Right renal cortex interstitium (tissue), 3 donors: ENCODE measurements around the gene PMP22. TPM values are rescaled to one million over a fixed set of nuclear protein-coding genes. Genes with fewer than 3 reads are reported as not detected.

Experiments used
- DNase-seq, 3 donors: peaks; one replicate each; pipeline ENCODE4 v3.0.0-alpha.2; 2013; ENCODE audit warnings: low read depth in 3 of 3, low spot score in 2 of 3
- polyA plus RNA-seq, 3 donors: library from polyadenylated mRNA; unstranded; fragments of 120-200 nt; gene quantifications; one replicate each; pipeline ENCODE4 v1.2.1, GENCODE V29; 2013; ENCODE audit not compliant: insufficient read length in 3 of 3

Gene PMP22
- polyA plus RNA-seq = 10 to 100 TPM; 59.6 to 66.2 (median 60.4) TPM

DNA sequence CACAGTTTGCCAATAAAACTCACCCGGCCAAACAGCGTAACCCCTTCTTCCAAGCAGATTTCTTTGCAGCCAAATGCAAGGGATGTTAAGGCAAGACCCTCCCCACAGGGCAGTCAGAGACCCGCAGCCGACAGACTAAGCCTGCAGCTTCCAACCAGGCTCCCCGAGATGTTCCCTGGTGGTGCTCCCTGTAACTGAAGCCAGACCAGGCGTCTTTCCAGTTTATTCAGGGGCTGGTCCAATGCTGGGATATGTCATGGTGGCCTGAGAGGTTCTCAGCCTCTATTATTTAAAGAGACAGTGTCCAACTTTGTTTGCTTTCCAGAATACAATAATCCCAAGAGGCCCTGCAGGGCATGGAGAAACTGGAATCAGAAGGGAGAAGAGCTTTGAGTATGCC, at the start of gene PMP22:
TSS of gene PMP22 (minus strand) at position 196 of the 400 bp plus-strand sequence. CDS start 4,599 bp downstream, outside the sequence.
- no peak for DNase-seq

DNA sequence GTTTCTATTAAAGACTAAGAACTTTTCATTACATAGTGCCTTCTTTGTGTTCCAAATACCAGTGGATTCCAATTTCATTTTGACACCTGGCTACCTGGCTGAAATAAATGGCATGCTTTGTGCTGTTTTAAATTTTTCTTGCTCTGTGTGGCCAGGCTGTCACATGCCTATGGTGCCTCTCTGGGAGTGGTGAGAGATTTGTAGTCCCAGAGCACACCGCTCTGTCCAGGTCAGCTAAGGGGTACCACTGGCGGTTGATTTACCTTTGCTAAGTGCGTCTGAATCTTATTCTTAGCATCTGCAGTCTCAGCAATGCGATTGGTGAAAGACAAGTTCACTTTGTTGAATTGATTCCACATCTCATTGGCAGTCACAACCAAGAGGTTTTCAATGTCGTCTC, 46.9 kb upstream of the PMP22 start:
- DNase-seq = no peak

DNA sequence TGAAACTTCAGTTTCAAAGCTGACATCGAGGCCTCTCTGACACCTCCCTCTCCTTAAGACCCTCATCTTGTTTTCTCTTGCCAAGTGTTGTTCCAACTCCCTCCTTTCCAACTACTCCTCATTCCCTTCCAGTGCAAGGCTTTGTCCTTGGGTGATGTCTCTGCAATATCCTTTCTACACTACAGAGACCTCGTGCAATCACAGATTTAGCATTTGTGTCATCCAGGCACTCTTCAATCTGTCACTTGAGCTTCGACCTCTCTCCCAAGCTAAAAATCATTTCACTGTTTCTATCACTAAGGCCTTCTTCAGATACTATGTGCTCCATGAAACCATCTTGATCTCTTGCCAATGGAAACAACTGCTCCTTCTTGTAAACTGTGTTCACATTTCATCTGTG, 44.7 kb upstream of the PMP22 start:
- no peak for DNase-seq

DNA sequence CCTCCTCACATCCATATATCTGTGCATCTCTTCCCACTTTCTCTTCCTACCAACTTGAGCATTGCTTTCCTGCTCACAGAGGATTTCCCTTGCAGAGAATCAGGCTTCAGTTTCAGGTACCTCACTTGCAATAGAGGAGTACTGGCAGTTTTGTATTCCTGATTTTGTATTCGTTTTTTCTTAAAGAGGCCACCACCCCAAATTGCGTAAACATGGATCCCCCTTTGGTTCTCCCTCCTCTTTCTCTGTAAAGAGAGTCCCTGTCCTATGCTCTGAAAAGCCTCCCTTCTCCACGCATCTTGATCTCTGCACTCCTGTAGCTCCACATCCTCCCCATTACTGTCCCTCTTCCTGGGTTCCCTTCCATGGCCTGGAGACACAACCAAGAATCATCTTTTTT, 44.1 kb upstream of the PMP22 start:
- DNase-seq = no peak

DNA sequence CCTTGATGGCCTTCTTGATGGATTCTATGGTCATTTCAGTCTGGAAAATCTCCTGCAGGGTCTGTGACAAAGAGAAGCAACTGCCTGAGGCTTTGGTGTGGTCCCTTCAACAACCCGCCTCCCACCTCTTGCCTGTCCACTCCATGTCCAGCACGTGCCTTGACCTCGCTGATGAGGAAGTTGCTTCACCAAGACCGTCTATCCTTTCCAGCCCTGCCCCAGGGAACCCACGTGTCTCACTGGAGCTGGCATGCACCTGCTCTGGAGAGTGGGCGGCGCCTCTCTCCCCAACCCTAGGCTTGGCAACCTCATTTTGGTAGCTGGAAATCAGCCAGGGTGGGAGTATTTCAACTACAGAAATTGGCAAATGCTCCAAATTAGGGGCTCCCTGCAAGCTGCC, 43.6 kb upstream of the PMP22 start:
- no peak for DNase-seq

DNA sequence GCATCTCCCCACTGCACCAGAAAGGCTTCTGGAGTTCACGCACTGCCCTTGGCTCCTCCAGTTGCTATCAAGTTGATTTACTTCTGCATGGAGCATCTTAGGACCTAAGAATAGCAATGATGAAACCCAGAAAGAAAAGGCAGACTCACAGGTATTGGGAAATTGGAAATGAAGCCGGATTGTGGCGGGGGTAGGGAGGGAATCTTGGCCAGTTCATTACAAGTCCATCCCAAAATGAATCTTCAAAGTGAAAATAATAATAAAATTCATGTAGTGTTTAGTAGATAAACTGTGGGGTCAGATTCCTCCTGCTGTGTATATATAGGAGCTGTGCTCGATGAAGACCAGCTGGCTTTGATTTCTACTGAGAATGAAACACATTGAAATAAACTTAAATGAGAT, 42.6 kb upstream of the PMP22 start:
- no peak for DNase-seq

DNA sequence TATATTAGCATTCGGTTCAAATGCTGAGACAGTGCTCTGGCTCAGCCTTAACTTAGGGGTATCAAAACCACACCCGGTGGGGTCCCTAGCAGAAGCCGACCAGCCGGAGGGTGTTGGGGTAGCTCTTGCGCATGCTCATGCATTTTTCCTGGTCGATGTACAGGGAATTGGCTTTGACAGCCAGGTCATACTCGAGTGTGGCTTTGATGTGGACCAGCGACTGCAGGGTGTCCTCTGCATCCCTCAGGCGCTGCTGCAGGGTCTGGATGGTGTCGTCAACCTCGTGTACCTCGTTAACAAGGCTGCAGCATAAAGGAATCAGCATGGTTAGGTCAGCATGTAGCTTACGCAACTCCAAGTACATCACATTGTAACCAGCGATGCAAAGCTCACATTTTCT, 38.7 kb upstream of the PMP22 start:
- no peak for DNase-seq

DNA sequence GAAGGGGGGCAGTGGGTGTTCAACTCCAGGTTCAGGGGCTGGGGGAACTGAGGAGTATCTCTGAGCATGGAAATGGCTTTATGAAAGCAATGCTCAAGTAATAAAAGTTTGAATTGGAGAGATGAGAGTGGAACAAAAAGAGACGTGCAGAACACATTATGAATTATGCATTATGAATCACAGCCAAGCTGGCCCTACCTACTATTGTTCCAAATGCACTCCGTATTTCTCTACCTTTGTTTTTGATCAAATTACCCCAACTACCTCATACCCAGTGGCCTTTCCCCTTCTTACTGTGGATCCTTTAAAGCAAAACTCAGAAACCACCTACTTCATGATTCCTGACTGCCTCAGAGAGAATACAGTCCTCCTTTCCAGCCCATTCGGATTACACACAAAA, 38.1 kb upstream of the PMP22 start:
- no peak for DNase-seq

DNA sequence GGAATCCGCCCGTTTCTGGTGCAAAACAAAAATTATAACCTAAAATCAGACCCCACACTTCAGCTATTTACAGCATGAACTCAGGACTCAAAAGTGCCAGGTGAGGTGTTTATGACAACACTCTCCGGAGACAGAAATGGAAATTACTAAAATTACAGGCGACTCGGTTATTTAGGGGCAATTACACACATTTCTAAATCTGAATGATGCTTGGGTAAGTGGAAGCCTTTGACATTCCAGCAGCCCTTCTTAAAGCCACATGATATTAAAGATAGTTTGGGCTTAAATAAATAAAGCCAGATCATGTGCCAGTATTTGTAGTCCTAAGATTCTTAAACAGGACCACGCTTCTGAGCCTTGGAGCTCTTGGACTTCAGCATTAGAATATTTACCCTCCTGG, 36.7 kb upstream of the PMP22 start:
- DNase-seq = no peak

DNA sequence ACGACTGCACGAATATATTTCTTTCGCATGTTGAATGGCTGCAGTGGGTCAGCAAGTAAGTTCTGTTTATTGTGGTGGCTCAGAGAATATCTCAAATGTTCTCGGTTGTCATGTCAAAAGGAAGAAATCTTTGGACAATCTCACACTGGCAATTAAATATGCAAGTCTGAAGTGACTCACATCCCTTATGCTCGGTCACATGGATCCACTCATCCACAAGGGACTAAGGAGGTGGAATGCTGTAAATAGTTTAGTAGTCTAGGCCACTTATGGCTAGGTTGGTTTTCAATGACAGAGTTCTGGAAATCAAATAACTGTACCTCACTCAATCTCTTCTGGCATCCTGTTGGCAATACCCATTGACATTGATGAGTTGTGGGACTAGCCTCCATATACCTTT, 33.0 kb upstream of the PMP22 start:
- no peak for DNase-seq

DNA sequence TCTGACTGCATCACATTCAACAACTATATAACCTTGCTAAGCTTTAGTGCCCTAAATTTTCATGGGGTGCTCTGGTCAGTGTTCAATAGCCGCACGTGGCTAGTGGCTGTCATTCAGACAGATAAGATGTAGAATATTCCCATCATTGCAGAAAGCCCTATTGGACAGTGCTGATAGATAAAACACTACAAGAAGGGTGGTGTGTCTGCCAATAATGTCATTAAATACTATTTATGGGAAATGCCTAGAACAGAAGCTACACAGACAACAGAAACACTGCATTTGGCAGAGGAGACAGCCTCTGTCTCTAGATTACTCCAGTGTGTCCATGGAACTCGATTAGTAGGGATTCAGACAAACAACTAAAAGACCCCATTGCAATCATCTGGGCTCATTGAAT, 28.4 kb upstream of the PMP22 start:
- no peak for DNase-seq

DNA sequence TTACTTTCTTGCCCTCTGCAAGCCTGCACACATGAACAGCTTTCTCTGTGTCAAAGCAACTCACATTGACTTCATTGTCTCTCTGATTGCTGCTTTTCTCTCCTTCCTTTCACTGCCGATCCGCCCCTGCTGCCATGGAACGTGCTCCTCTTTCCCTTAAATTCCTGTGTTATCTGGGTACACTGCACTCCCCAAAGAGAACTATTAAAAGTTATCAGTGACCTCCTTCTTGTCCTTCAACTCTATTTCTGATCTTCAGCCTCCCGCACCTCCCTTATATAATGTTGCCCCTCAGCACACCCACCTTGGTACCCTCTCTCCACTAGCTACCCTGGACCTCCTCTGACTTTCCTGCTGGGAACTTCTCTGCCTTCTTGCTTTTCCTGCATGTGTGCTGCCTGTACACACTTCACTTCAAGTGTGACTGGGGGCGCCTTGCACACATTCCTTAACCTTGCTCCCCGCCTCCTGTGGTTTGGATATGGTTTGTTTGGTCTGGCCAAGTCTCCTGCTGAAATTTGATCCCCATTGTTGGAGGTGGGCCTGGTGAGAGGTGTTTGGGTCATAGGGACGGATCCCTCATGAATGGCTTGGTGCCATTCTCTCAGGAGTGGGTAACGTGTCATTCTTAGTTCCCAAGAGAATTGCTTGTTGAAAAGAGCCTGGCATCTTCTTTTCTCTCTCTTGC, 26.7 kb upstream of the PMP22 start:
- no peak for DNase-seq

DNA sequence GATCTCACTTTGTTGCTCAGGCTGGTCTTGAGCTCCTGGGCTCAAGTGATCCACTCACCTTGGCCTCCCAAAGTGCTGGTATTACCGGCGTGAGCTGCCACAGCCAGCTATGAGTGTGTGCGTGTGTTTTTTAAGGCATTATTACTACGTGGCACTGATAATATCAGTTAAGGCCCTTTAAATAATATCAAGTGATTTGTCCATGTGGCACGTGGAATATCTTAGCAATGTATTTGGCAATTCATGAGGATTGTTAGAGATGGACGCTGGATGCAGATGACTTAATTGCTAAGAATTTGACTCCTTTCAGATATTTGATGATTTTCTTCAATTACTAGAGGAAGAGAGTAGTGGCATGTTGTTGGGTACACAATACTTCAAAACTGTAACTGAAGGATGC, 25.5 kb upstream of the PMP22 start:
- no peak for DNase-seq

DNA sequence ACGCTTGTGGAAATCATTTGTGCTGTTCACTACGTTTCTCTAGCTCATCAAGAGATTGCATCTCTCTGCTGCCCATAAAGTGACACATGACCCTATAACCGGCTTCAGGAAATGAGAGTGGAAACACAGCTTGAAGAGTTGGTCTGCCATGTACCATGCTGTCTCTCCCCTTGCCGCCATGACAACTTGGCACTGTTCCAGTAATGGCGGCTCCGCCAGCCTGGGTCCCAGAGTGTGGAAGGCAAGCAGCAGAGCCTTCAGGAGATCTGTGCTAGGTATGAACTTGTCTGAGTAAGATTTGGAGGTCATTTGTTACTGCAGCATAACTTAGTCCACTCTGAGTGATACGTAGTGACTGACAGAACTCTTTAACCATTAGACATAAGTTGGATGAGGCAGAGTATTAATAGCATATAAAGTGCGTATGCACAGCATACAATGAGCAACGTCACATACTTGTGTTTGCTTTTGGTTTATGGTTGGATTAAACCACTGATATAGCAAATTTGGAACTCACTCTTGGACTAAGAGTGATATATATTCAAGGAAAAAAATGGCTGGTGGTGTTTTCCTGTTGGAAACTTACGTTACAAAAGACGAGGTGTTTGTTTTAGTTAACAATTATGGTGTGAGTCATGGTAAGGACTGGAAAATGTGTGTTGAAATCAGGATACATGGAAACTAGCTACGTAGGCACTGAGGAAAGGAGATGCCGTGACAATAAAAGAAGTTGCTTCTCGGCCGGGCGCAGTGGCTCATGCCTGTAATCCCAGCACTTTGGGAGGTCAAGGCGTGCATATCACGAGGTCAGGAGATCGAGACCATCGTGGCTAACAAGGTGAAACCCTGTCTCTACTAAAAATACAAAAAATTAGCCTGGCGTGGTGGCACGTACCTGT, 24.4 kb upstream of the PMP22 start:
- DNase-seq = no peak

DNA sequence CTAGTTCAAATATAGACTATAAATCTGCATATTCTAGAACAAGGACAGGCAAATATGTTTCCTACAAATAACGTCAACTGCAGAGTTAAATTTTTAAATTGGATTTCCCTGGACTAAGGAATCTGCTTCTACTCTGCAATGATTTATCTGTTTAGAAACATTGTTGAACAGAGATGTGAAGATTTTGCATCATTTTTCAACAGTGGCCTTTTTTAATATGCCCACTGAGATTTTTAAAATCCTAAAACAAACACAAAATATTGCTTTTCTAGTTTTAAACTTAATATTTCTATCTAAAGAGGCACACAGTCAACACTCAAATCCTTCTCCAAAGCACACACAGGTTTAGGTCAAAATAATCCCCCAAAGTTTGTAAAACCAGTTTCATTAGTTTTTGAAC, 23.7 kb upstream of the PMP22 start:
- DNase-seq = no peak

DNA sequence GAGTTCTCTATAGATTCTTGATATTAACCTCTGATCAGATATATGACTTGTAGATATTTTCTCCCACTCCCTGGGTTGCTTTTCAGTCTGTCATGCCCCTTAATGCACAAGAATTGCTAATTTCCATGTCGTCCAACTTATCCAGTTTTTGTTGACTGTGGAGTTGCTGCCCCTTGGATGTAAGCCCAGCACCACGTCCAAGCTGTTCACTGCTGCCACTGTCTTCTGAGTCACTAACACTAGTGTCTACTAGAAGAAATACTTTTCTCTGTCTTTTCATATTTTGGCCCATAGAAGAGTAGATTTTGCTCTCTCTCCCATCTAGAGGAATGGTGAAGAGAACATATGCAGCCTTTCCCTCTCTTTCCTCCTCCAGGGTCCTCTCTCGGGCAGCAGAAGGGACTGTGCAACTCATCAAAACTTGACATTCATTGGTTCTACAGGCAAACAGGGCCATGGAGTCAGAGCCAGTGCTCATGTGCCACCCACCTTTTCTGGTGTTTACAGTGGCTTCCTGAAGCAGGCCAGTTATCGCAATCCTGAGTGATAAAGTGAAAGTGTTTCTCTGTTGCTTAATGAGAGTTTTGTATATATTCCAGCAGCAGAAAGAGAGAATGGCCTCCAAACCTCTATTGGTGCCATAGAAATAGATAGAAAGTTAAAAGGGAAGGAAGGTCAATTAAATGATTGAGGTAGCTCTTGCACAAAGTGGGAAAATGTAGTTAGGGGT, 22.6 kb upstream of the PMP22 start:
- DNase-seq = no peak

DNA sequence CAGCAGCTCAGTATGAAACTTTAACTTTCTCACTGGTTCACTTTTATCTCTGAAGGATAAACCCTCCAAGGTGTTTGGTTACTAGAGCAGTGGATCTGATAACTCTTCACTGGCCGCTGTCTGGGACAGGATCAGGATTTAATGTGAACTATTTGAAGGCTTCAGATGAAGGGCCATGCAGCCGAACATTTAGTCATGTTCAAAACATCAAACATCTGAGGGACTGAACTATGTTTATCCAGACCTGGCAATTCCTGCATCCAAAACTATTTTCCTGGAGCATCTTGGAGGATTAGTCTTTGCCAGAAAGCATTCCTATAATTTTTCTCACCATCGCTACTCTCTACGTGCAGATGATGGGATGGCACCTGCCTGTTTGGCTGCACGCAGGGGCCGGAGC, 20.3 kb upstream of the PMP22 start:
- DNase-seq = no peak

DNA sequence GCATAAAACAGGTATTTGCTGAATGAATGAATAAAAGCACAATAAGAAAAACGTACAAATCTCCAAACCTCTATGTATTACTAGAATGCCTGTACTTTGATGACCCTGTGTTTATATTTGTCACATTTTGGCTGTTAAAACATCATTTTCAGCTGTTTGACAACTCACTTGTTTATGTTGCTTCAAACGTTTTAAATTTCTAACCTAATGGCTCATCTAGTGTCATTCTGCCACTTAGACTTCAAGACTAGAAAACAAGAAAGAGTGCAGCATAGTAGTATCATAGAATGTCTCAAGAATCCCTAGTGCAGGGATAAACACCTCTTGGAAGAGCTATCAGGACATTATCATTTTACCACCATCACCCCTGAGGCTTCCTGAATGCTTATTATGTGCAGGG, 19.4 kb upstream of the PMP22 start:
- no peak for DNase-seq

DNA sequence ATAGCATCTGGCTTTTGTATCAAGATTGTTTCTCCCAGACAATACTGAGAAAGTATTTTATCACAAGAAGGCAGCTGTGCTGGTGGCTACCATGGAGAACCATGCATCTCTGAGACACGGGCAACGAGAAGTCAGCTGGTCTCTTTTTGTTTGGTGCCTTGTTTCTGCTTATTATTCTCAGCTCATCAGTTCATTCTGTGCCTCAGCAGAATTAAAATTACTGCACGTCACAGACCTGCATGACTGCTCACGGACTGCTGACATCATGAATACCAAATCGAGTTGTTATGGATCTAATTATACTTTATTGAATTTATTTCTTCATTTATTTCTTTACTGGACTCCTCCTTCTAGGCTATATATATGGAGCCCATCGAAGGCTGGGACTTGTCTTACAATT, 19.0 kb upstream of the PMP22 start:
- DNase-seq = no peak

DNA sequence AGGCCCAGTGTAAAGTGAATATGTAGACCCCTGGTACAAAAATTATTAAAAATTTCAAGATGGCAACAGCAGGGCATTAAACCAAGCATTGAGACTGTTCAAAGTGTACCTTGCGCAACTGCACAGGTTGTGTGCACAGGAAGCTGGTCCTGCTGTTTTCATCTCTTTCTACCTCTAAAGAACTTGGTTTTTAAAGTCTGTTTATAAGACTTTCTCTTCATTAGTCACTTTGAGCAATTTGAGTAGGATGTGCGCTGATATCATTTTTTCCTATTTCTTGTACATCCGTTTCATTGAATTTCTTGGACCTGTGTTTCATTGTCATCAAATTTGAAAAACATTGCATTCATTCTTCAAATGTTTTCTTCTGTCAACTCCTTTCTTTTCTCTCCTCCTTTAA, 16.8 kb upstream of the PMP22 start:
- no peak for DNase-seq

DNA sequence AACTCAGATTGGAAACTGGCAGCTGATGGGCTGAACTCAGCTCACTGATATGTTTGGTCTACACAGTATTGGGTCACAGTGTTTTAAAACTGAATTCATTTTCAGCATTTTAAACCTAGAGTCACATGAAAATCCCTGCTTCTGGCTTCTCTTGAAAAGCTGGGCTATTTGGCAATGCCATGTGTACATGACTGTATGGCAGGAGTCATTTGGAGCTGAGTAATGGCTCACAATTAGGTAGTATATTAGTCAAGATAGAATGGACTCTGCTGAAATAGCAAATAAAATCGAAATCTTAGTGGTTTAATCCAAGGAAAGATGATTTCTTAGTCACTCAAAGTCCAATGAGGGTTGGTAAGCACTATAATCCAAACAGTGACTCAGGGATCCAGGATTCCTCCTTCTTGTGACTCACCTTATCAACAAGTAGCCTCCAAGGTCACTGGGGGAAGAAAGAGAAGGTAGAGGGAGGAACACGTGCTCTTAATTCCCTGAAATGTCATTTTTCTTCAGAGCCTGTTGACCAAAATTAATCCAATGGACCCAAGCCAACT, 13.9 kb upstream of the PMP22 start:
- no peak for DNase-seq
